HG02981 (cell line): ENCODE results near the gene IGSF9B.

ENCODE experiments used
- ATAC-seq: cut with Tn5 transposase; IDR thresholded peaks from one replicate; pipeline ENCODE4 v1.9.1; 2021; ENCODE audit warnings: mild to moderate bottlenecking, moderate library complexity; ENCODE audit not compliant: unreplicated experiment

IGSF9B gene

DNA sequence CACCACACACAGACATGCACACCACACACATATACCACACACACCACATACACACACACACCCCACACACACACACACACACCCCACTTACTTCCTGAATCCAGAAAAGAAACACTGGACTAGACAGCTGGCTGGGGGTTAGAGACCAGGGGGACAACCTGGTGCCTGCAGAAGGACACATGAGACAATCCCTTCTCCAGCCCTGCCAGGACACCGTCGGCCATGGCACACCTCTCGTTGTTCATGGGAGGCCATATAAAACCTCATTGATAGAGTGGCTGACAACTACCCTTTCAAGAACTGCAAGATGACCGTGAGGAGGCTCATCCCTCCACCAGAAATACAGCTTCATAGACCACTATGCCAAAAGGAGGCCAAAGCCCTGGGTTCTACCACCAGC lies 54.3 kb downstream of the IGSF9B start:
- ATAC-seq, result no peak

DNA sequence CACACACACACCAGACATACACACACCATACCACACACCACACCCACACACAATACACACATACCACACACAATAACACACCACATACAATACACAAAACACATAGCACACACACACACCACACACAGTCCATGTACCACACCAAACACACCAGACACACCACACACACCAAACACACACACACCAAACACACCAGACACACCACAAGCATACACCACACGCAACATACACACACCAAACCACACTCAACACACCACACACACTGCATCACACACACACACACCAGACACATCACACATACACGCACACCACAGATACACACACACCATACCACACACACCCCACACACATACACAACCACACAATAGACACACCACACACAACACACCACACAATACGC lies 54.8 kb downstream of the IGSF9B start:
- no peak for ATAC-seq

DNA sequence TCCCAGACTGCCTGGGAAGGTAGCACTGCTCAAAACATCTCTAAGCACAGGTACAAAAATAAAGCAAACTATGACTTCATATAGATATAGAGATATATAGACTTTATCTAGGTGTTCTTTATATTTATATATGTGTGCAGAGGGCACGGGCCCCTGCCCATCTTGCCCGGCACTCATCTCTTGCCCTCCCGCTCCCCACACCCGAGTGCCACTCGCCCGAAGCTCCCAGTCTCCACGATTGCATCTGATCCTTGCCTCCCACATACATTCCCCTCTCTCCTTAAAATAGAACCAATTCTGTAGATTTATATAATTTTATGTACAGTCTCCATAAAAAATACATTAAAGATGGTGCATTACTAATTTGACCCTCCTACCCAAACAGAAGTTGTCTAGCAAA lies 55.5 kb downstream of the IGSF9B start:
- ATAC-seq, result no peak

DNA sequence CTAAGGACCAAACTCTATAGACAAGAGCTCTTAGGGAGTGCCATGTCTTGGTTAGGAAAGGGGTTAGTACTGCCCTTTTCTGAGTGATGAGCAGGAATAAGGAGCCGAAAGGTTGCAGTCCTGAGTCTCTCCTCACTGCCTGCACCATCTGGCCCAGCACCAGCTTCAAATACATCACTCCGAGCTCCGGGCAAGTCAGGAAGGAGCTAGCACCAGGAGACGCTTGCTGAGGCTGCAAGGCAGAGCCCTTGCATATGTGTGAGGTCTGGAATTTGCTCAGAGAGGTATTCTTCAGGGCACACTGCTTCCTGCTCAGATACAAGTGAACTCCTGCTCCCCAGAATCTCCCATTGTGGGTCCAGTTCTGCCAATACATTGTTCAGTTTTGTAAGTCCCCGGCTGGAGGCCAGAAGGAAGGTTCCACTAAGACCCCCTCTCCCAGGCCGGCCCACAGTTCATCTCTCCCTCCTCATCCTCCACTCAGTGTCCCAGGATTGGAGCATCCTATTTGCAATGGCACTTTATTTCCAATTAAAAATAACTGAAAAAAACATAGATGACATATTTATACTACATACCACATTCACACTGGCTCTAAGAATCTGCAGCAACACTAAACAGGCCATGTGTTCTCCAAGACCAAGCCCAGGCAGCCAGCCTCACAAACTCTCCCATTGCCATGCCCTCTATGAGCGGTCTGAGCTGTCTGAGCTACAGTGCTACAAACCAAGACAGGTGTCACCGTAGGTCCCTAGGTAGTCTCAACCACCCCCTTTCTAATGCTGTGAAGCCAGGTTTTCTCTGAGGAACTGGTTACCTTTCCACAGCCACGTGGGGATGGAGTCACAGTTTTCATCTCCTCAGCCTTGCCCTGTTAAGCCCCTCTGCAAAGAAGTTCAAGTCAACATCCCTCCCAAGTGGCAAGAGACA lies 56.3 kb downstream of the IGSF9B start:
- no peak for ATAC-seq

DNA sequence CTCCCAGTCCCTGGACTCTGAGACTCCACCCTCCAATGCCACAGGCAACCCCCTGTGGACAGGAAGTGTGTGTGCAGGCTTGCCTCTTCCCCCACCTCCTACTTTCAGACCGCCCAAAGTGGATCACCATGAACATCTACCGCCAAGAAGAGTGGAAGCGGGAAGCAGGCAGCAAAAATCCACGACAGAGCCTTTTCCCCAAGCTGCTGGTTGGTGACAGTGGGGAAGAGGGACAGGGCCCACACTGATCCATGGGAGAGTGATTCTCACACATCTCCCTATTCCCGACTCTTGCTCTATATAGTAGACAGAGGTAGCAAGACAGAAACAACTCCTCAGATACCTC lies 58.0 kb downstream of the IGSF9B start:
- ATAC-seq, result no peak

DNA sequence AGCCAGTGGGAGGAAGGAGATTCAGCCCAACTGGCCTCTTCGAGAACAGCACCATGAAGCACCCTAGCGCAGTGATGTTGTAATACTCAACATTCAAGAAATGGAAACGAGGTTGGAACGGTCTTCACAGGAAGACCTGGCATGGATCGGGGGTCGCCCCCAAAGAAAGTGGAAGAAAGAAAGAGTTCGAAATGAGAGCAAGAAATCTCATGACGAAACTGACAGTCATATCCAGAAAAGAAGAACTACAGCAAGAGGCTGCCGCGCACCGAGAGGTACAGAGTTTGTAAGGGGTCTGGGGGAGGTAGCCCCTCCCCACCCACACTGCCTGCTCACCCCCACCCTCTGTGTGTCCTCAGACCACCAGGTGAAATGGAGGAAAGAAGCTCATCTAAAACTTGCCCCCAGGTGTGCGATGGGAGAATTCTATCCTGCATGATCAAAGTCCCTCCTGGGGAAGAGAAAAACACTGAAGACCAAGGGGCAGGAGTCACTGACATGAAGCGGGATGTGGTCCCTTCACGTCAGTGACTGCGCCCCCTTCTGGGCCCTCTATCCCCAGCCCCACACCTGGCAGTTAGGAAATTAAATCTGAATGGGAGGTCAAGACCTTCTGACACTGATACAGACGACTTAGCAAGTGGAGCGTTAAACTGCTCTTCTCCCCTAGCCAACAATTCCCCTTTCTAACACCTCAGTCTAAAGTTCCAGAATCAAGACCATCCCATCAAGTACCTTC lies 58.6 kb downstream of the IGSF9B start:
- peak; percentile 36 for ATAC-seq

DNA sequence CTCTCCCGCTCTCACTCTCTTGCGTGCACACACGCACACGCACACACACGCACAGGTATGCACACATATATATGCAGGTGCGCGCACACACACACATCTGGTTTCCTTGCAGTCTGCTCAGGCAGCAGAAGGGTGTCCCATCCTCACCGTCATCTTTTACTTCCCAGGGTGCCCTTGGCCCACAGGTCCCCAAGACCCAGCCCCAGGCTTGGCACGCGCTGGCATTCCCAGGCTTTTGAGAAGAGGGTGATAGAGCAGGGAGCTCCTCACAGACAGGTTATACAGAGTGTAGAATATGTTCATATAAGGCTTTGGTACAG lies 59.5 kb downstream of the IGSF9B start:
- no peak for ATAC-seq

DNA sequence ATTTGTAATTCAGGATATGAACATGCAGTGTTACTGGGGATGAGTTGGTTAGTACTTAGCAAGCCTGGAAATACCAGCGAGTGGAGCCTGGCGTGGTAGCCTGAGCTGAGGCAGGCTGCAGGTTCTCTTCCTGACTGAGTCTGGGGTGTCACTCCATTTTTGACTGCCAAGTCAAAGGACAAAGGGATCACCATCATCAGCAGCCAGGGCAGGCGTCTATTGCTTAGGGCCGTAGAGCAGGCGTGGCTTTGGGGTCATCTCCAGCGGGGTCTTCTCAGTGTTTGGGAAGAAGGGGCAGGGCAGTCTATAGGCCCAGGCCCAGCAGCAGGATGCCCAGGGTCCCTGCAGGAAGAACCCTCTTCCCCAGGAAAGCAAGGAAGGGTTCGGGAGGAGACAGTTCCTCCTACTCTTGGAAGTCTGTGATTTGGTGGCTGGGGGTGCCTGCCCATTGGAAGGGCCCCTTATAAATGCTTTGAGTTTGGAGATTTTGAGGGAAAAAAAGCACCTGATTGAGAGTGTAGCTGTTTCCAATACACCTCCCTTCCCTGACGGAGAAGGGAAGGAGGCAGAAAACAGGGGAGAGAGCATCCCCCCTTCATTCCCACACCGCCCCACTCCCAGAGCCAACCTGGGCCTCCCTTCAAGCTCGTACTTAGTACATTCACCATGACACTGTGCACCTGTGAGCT lies 60.0 kb downstream of the IGSF9B start:
- no peak for ATAC-seq

DNA sequence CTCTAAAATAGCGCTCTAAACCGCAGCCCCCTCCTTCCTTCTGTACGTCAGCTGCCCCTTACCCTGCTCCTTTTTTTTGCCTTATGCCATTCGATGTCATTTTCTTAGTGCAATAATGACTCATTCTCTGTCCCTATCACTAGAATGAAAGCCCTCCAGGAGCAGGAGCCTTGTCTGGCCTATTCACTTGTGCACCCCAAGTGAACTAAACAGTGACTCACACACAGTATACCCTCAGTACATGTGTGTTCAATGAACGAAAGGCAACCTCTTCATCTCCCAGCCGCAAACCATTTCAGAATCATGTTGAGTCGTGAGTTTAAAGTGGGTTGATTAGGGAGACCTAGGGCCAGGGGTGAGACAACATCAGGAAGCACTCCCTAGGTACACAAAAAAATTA lies 60.7 kb downstream of the IGSF9B start:
- no peak for ATAC-seq

DNA sequence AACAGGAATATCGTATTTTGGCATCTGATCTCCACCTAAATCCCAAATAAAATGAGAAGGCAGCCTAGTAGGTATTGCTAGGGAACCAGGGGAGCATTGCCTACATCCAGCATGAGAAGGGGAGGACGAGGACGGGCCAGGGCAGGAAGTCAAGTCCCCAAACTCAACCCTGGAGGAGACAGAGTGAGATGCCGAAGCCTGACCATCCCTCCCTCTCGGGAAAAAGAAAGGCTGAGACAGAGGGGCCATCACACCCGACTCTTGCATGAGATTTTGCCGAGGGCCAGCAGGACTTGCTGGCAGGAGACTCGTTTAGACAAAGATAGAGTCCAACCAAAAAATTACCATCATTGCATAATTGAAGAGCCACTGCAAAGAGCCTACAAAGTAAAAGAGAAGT lies 61.2 kb downstream of the IGSF9B start:
- ATAC-seq, result no peak

DNA sequence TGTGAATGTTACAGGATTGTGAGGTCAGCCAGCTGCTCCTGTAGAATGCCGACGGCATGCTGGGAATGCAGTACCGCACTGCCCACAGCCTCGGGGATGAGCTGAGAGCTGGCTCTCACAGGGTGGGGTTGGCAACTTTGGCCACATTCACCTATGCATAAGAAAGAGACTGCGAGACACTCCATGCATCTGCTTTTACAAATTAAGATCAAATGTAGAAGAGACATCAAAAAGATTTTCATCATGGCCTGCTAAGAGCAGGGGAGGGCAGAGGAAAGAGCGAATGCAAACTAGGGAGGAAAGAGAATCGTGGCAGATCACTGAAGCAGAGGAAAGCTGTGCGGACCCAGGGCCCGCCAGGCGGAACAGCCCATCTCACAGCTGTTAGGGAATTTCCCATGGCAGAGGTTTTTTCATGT lies 61.7 kb downstream of the IGSF9B start:
- peak; percentile 44 for ATAC-seq

DNA sequence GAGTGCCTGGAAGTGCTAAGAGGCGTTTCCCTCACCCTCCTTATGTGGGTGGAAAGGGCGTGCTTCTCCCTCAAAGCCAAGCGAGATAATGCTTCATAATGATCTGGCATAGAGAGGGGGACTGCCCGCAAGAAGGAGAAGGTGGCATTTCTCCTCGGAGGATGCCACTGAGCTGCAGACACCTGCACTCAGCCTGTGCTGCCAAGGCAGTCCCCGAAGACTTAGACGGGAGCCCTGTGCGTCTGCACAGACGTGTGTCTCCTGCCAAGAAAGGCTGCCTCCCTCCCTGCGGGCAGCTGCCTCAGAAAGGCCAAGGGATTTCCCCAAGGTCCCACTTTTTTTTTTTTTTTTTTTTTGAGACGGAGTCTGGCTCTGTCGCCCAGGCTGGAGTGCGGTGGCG lies 63.4 kb downstream of the IGSF9B start:
- no peak for ATAC-seq

DNA sequence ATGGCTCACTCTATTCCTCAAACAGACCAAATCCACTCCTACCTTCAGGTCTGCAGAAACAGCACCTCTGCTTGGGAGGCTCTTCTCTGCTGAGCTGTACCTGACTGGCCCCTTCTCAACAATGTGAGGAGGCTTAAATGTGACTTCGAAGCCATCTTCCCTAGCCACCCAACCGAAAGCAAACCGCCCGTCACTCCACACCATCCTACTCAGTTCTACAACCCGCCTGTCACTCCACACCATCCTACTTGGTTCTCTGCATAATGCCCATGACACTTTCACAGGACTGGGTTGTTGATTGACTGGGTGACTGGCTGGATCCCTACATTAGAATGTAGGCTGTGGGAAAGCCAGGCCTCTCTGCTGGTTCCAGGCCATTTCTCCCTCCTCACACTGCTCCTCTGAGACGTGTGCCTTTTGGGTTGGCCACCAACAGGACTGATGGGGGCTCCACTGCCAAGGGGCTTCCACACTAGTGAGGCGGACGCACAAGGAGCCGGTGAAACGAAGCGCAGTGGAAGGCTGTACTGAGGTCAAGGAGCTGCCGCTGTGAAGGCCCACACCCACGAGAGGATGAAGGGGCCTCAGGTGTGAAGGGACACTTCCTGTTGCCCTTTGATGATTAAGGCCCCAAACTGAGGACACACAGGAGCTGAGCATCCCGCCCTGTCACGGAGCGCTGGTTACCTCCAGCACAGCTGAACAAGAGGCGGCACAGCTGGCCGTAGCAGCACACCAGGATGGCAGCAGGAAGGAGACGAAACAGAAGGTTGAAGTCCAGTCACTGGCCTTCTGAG lies 64.0 kb downstream of the IGSF9B start:
- no peak for ATAC-seq

DNA sequence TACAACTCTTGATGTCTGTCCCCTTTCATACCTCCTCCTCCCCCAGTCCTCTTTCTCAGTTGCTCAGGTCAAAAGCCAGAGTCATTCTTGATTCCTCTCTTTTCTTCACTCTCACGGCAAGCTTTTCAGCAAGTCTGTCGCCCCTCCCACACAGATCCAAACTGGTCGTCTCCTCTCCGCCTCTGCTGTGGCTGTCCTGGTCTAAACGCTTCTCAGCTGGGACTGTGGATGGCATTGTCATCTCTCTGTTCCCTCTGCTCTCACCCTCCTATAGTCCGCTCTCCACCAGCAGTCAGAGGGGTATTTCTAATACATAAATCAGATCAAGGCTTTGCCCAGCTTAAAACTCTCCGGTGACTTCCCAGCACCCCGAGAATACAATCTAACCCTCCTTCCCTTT lies 64.6 kb downstream of the IGSF9B start:
- no peak for ATAC-seq

DNA sequence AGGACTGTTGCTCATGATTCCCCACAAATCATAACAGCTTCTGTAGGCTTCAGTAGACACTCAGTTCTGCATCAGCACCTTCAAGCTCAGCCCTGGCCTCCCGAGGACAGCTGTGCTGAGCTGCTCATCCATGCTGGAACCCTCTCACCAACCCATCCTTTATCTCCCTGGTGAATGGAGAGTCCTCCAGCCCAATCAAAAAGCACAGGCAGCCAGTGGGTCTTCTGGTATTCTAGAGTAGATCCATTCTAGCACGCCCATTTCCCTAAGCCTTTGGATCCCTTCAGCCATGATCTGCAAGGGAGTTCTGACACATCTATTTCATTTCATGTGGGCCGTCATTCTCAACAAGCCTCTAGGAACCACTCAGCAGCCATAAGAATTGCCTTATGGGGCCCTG lies 66.9 kb downstream of the IGSF9B start:
- ATAC-seq, result no peak

DNA sequence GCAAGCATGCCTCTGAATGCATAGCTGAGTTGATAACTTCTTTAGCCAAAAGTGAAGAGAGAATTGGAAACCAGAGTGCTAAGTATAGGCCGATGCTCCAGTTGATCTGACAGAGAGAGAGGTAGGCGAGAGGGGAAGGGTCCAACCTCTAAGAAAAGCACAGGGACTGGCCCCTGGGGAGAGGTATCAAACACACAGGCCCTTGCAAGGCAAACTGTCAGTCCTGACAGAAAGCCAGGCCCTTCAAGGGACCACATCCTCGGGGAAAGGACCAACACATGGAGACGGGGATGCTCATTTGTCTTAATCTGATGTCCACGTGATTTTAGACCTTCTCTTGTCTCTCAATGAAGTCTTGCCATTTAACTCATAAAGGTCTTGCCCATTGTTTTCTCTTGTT lies 67.6 kb downstream of the IGSF9B start:
- ATAC-seq, result no peak

DNA sequence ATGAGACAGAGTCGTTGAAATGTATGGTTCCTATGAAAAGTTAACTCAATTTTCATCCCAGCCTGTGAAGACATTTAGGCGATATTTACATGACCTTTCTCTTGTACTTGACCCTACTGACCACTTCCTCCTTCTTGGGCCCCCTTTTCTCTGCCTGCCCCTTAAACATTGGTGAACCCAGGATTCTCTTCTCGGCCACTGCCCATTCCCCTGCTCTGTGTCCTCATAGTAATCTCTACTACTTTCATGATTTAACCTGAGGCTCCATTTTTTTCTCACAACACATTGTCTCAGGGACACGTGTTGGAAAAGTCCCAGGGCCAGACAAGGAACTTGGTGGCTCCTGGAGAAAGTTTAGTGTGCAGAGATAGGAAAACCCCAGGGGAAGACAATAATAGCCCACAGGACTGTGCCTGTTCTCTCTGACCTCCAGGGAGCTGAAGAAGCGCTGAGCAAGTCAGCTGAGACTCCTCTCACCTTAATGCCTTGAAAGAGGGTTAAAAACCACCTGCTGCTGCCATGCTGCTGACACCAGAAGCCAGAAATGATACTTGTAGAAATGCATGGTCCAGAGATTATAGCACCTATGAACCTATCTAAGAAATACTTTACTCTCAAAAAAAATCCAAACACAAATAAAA lies 69.0 kb downstream of the IGSF9B start:
- ATAC-seq, result no peak

DNA sequence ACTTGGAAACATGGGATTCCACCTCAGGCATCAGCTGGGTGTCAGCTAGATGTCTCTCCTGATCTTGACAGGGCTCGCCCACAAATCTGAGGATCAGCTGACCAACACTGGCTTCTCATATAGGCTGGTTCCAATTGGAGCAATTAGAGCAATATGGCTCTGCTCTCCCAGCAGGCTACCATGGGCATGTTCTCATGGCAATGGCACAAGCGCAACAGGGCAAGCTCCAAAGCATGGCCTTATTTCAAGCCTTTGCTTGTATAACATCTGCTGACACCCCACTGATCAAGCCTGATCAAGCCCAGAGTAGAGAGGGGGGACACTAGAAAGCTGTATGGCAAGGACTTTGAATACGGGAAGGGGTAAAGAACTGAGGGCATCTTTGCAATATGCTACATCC lies 70.7 kb downstream of the IGSF9B start:
- no peak for ATAC-seq

DNA sequence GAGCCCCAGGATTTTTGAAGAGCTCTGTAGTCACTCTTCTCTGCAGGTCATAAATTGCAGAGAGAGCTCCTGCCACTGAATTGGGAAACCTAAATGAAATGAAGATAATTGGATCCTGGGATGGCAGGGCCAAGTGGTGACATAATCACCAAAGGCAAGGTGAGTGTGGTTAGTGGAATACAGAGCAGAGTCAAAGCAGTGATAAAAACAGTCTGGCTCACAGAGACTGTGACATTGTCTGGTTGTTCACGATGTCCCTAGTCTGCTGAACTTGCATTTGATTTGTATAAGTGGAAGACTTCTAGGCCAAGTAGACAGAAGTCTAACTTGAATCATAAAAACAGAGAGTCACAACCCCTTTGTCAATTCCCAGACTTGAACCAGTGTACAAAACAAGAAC lies 84.6 kb downstream of the IGSF9B start:
- no peak for ATAC-seq

DNA sequence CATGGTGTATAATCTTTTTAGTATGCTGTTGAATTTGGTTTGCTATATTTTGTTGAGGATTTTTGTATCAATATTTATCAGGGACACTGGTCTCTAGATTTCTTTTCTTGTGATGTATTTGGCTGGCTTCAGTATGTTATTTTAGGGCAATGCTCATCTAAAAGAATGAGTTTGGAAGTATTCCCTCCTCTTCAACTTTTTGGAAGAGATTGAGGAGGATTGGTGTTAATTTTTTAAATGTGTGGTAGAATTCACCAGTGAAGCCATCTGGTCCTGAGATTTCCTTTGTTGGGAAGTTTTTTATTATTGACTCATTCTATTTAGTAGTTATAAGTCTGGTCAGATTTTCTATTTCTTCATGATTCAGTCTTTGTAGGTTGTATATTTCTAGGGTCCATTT lies 89.3 kb downstream of the IGSF9B start:
- no peak for ATAC-seq

DNA sequence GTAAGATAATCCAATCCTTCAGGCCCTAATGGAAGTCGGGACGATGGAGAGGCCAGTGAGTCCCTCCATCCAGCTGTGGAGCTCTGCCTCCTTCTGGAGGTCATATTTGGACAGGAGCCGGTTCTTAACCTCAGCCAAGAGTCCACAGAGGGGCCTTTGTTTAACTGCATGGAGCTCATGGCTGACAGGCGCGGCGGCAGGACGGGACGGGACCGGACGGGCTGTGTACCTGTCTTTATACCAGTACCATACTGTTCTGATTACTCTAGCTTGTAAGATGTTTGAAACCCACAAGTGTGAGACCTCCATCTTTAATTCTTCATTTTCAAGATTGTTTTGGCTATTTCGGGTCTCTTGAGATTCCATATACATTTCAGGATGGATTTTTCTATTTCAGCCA lies 91.3 kb downstream of the IGSF9B start:
- no peak for ATAC-seq
